ENCODE results near the gene TMEM41B.
A peak's percentile ranks its signal among the peaks of the same experiment; 100 is the strongest.
"Not testable (repeated sequence)": the region's sequence is repeated elsewhere in the genome, so short reads cannot be mapped to it uniquely, and the experiment has no call there.

TMEM41B gene

DNA sequence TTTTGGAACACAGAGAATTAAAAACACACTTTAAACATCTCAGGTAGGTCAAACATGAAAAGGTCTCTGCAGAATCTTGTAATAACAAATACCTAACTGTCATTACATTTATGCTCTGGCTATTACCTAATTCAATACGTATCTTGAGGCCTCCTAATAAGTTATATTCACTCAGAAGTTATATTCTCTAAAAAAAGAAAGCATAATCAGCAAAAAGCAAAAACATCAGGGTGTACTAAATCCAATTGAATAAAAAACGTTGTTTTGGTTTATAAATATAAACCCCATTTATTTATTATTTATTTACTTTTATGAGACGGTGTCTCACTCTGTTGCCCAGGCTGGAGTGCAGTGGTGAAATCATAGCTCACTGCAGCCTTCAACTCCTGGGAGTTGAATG lies 10.2 kb downstream of the TMEM41B start:
- no peak for DNase-seq

DNA sequence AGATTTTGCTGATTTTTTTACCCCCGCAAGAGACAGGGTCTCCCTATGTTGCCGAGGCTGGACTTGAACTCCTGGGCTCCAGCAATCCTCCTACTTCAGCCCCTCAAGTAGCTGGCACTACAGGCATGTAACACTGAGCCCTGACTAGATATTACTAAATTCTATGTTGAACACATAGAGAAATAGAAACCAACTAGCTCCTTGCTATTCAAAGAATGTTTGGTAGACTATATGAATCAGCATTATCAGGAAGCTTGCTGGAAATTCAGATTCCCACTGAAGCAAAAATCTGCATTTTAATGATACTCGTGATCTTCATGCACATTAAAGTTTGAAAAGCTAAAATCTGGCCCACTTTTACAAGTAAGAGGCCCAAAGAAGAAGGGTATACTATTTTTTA lies 11.9 kb downstream of the TMEM41B start:
- DNase-seq = no peak

- no peak for DNase-seq
Measured at GRCh38 chr11:9301720-9302119, 12.7 kb downstream of the TMEM41B start.

GRCh38 chr11:9293646-9294045 lies 20.7 kb downstream of the TMEM41B start:
- DNase-seq = no peak

- no peak for DNase-seq
Measured at GRCh38 chr11:9285850-9286587, 28.4 kb downstream of the TMEM41B start.

GRCh38 chr11:9280655-9281301 lies 33.6 kb downstream of the TMEM41B start:
- no peak for DNase-seq

DNA sequence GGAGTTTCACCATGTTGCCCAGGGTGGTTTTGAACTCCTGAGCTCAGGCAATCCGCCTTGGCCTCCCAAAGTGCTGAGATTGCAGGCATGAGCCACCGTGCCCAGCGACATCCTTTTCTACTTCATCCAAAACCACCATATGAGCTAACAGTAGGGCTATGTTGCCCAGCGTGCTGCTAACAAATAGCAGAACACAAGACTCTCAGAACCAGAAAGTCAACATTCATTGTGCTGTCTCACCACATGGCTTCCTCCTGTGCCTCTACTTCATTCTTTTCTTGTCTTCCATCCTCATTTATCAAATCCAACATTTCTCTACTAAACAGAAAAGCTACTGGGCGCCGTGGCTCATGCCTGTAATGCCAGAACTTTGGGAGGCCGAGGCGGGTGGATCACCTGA lies 37.2 kb downstream of the TMEM41B start:
- DNase-seq = no peak

- DNase-seq = no peak
Measured at GRCh38 chr11:9276571-9276970, 37.8 kb downstream of the TMEM41B start.

GRCh38 chr11:9274499-9275258 lies 39.7 kb downstream of the TMEM41B start:
- DNase-seq = no peak

DNA sequence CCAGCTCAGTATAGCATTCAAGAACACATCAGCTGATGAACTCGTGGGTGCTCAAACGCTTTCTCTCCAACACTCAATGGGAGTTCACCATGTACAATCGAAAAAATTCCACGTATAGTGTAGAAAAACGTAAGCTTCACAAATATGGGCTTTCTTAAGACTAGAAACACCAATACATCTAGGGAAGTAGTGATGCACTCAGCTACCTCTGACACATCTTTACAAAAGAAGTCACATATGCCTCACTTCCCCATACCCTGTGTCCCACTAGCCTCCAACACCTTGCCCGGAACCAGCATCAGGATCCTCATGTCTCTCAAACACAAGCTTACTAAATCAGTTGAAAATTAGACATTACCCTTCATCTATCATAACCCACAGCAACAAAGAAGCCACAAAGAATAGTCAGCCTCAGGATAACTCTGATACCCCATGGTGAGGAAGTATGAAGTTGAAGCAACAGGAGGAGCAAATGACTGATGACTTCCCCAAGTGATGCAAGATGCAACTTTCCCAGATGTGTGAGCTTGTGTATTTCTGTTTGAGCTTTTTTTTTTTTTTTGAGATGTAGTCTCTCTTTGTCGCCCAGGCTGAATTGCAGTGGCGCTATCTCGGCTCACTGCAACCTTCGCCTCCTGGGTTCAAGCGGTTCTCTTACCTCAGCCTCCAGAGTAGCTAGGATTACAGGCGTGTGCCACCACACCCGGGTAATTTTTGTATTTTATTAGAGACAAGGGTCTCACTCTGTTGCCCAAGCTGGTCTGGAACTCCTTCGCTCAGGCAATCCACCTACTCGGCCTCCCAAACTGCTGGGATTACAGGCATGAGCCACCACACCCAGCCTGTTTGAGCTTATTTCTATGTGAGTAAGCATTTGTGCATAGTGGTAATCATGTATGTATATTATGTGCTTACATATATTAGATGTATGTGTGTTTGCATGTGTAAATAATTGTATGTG lies 40.7 kb downstream of the TMEM41B start:
- DNase-seq = no peak

GRCh38 chr11:9269492-9270013 lies 44.8 kb downstream of the TMEM41B start:
- DNase-seq = no peak

DNA sequence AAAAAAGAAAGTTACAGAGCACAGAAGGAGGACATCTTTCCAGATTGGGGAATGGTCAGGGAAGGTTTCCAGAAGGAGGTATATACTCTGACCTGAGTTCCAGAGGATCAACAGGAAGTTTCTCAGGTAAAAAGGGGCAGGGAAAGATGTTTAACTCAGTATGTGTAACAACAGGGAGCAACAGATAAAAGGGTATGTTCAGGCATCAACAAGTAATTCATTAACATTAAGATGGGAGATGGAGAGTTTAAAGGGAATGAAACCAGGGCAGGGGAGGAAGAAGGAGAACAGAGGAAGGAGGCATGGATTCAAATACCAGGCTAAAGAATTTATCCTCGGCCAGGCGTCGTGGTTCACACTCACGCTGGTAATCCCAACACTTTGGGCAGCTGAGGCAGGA lies 46.7 kb downstream of the TMEM41B start:
- DNase-seq = no peak

GRCh38 chr11:9266926-9267325 lies 47.5 kb downstream of the TMEM41B start:
- no peak for DNase-seq

DNA sequence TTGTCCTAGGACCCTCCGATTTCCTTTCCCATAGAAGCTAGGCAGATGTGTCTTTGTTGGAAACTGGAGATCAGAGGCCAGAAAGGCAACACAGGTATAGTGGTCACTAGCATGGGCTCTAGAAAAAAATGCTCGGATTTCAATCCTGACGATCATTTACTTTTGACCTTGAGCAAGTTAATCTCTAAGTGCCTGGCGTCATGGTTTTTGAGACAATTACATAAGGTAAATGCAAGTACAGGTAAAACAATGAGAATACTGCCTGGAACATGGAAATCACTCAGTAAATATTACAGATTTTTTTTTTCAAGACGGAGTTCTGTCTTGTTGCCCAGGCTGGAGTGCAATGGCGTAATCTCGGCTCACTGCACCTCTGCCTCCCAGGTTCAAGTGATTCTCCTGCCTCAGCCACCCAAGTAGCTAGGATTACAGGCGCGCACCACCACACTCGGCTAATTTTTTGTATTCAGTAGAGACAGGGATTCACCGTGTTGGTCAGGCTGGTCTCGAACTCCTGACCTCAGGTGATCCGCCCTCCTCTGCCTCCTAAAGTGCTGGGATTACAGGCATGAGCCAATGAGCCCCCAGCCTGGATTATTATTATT lies 48.2 kb downstream of the TMEM41B start:
- no peak for DNase-seq

DNA sequence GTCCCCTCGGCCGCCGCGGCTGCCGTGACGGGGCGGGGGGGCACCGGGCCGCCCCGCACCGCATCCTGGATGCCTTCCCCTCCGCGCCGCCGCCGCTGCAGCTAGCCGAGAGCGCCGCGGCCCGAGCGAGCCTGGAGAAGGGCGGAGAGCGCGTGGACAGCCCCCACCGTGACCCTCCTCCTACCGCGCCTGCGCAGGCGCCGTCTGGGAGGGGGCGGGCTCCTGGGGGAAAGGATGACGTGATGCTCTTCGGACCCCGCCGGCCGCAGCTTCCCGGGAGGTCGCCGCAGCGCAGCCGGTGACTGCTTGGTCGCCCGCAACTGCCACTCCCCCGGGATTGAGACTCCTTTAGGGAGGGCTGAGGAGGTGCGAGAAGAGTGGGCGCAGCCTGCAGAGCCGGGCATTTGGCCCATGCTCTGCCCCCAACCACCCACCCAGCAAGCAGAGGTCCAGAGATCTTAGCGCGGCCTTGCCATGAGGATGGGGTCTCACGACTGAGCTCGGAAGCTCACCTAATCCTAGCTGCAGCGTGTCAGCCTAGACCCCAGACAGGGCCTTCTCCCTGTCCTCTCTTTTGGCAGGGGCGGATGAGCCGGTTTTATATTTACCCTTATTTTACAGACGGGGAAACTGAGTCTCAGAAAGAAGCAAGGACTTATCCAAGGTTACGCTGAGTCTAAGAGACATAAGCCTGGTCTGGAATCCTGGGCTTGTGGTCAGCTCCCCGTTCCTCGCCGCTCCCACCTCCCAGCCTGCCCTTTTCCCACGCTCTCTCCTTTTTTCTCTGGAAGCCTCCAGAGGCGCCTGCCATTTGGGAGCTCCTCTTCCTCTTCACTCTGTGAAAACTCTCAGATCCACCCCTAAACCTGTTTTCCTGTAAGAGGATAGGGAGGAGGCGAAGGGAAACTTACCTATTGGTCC lies 48.9 kb downstream of the TMEM41B start, which contains the start of gene DENND5A:
TSS of gene DENND5A (minus strand) at position 140 of the 921 bp plus-strand sequence. CDS start 281 bp downstream, outside the sequence.
- peak in 1 of 2 experiments; percentile 48 for DNase-seq

DNA sequence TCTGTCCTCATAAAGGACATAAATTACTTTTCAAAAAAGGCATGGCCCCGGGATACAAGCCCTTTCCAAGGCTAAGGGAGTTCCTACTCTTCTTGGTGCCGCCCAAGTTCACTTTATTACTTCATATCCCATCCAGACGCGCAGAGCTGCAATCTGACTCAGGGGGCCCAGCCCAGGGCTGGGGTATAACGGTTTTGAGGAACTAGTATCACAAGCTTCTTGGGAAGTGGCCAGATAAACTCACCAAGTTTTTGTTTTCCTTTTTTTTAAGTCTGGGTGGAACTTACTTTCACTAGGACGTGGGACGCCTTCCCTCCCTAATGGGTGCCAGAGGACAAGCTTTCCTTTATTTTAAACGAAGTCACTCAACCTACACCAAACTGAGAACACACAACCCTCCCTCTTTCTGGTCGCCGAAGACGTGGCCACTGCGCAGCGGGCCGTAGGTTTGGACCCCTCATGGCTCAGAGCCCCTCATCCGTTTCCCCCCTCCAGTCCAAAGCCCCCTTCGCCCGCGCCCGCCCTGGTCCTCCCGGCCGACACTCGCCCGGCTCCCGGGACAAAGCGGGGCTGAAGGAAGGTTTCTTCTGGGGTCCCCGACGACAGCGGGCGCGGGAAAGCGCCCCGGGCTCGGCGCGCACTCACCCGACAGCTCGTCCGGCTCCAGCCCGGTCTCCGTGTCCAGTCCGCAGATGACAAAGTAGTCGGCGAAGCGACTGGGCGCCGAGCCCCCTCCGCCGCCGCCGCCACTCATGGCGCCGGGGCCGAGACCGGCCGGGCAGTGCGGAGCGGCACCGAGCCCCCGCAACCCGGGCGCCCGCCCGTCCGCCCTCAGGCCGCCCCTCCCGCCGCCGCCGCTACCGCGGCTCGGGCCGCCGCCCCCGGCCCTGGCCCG lies 49.8 kb downstream of the TMEM41B start:
- DNase-seq = no peak

GRCh38 chr11:9263840-9264315 lies 50.5 kb downstream of the TMEM41B start:
- no peak for DNase-seq

GRCh38 chr11:9260838-9261146 lies 53.6 kb downstream of the TMEM41B start:
- not testable (repeated sequence) for DNase-seq

- no peak for DNase-seq
Measured at GRCh38 chr11:9259981-9260837, 54.2 kb downstream of the TMEM41B start.
